T-helper 2 cell treated with Interferon-gamma antibody and Interleukin-4, amounts not matched to agents 100 ng/mL and 5 ng/mL, for 36 hours (primary cell): ENCODE results near the gene TNRC6B. TPM values are rescaled to one million over a fixed set of nuclear protein-coding genes. Genes with fewer than 3 reads are reported as not detected.
"Not testable (repeated sequence)": the region's sequence is repeated elsewhere in the genome, so short reads cannot be mapped to it uniquely, and the experiment has no call there.

Experiments used
- intact Hi-C: fragments of 100-400 bp; cut with micrococcal nuclease; formaldehyde crosslinking; loops from one replicate; pipeline ENCODE4 v1.15.1; 2023
- total RNA-seq: library from RNA; stranded (reverse); gene quantifications from 2 replicates; pipeline ENCODE4 v1.2.3, GENCODE V29; 2022

Gene TNRC6B
- 46.7 and 50.4 TPM in 2 replicates for total RNA-seq

DNA sequence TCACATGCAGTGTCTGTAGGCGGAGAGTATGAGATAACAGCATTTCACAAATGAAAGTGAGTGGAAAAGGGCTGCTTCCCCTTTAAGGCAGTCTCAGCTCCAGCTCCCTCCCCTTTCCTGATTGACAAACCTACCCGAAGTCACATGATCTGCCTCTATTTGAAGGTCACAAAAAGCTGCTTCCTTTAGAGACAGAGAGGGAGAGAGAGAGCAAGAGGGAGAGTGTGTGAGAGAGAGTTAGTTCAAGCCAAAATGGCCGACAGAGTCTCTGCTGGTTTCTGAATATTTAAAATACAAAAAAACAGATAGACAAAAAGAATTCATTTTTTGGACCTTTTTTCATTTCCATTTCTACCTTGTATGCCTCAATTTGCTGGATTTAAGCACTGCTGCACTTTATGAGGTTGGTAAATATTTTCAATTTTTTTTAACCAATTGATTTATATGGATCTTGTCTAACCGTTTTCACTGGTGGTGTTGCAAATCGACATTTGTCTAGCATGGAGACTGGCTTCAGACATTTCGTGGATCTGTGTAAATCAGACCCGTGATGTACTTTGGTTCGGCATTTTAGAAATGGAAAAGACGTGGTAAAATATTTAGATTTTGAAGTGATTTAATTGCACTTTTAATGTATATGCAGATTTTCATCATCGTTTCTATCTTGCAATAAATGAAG, at the start of gene TNRC6B:
Gene TNRC6B, plus strand, starts transcription at position 188 of the 679 bp plus-strand sequence. Its CDS starts 211 bp downstream, at position 399.
- intact Hi-C loops = loop anchor here (1.0 to 5.0 kb wide), 7 partner anchors 25 to 646 kb away; partner anchors contain the start of genes ADSL, GRAP2 and RPS19BP1

DNA sequence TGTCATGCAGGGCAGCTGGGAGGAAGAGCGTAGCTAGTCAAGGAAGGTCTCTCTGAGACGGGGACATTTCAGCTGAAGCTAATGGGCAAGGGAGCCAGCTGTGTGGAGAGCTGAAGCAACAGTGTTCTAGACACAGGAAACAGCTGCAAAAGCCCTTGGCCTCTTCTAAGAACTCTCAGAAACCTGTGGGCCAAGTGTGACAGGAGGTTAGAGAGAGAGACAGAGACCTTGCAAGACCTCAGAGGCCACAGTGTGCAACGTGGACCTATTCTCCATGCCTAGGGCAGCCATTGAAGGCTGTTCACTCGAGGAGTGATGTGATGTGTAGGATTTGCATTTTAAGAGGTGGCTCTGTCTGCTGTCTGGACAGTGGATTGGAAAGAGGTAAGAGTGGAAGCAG, 48.7 kb upstream of the TNRC6B start:
- intact Hi-C loops = no loop called here

DNA sequence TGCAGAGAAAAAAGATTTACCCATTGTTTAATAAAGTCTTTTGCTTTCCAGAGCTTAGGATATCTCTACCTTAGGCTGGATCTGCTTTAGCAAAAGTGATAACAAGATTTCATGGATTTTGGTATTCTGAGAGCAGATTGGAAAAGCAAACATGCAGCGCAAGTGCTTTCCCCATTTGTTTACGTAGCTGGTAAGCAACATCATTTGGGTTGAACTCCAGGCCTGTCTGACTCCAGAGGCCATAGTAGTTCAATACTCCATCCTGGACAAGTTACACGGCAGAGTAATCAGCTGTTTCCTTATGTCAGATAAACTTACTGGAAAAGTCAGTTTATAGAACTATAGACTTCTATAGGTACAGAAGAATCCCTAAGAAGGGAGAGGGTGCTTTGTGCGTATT, 40.6 kb upstream of the TNRC6B start:
- intact Hi-C loops = no loop called here

DNA sequence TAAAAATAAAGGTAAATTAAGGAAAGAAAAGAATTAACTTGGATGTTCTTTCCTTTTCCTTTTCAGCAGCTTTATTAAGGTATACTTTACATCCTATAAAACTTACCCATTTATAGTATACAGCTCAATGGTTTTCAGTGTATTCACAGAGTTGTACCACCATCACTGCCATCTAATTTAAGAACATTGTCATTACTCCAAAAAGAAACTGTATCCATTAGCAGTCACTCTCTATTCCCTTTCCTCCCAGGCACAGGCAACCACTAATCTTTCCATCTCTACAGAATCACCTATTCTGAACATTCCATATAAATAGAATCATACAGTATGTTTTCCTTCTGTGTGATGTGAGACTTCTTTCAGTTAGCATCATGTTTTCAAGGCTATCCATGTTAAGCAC, 38.9 kb upstream of the TNRC6B start:
- intact Hi-C loops = no loop called here

DNA sequence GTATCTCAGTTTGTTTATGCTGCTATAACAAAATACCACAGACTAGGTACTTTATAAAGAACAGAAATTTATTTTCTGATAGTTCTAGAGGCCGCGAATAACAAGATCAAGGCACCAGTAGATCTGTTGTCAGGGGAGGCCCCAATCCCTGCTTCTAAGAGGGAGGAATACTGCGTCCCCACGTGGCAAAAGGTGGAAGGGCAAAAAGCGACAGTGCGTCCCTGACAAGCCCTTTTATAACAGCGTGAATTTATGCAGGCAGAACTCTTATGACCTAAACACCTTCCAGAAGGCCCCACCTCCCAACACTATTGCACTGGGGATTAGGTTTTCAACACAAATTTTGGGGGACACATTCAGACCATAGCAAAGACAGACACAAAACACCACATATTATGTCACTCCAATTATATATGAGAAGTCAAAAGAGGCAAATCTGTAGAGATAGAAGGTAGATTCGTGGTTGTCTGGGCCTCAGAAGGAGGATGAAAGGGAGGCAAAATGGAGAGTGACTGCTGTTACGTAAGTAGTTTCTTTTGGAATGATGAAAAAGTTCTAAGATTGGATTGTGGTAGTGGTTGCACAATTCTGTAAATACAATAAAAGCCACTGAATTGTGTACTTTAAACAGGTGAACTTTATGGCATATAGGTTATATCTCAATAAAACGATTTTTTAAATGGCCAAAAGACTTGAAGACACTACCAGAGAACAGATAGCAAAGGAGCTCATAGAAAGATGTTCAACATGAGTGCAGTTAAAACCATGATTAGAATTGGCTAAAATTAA, 30.1 kb upstream of the TNRC6B start:
- intact Hi-C loops = no loop called here

GRCh38 chr22:40153192-40153591, 24.5 kb upstream of the TNRC6B start:
- intact Hi-C loops = no loop called here

GRCh38 chr22:40153705-40154104, 24.0 kb upstream of the TNRC6B start:
- intact Hi-C loops = no loop called here

GRCh38 chr22:40156001-40156516, 21.7 kb upstream of the TNRC6B start:
- intact Hi-C loops = no loop called here

DNA sequence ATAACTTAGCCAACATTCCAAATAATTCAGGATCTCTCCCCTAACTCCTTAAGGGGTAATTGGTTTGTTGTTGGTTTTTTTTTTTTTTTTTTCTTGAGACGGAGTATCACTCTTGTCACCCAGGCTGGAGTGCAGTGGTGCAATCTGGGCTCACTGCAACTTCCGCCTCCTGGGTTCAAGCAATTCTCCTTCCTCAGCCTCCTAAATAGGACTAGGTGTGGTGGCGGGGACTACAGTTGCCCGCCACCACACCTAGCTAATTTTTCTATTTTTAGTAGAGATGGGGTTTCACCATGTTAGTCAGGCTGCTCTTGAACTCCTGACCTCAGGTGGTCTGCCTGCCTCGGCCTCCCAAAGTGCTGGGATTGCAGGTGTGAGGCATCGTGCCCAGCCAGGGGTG, 21.0 kb upstream of the TNRC6B start:
- intact Hi-C loops = not testable (repeated sequence)

GRCh38 chr22:40157330-40157945, 20.3 kb upstream of the TNRC6B start:
- intact Hi-C loops = no loop called here

GRCh38 chr22:40161194-40161593, 16.5 kb upstream of the TNRC6B start:
- intact Hi-C loops = no loop called here

- intact Hi-C loops = not testable (repeated sequence)
These were observed 12.2 kb upstream of the TNRC6B start for GRCh38 chr22:40165537-40165936.

- intact Hi-C loops = loop anchor here (2.0 to 5.0 kb wide), 4 partner anchors 121 to 643 kb away; partner anchors contain the start of genes ADSL, GRAP2 and RPS19BP1
These were observed 2.0 kb upstream of the TNRC6B start for GRCh38 chr22:40175611-40176244.

DNA sequence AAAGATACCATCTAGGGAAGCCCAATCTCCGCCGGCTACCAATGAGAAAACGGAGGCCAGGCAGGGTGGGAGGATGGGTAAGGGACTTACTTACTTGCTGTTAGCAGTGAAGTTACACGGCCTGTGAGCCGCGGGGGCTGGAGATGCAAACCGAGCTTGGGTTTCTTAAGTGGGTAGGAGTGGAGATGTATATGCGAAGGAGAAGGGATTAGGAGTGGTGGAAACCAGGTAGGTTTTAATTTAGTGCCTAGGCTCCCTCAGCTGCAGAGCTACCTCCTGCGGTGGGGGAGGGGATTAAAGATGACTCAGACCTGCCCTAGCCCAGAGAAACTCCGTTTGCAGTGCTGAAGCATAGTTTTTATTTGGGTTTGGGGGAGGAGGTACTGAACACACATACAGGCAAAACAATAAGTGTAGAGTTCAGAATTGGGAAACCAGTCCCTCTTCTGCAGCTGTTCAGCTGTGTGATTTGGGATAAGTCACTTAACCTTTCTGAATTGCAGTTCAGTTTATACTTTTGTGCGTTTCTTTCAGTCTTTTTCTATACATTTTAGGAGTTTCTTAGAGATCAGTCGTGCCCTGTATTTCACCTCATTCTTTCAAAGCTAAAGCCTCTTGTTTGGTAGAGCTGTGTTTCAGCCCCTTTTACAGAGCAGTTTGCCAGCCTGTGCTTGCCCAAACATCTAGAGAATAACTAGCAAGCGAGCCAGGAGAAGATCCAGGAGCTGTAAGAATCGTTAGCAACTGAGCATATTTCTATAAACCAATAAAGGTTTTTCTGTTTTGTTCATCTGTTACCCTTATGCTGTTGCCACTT, 596 bp upstream of the TNRC6B start:
- intact Hi-C loops = loop anchor here (1.0 to 5.0 kb wide), 7 partner anchors 26 to 645 kb away; partner anchors contain the start of genes ADSL, GRAP2 and RPS19BP1

- intact Hi-C loops = loop anchor here (5.0 kb wide), 2 partner anchors 276 to 646 kb away; partner anchors contain the start of genes GRAP2 and RPS19BP1
These were observed 988 bp downstream of the TNRC6B start for GRCh38 chr22:40178417-40179409.

DNA sequence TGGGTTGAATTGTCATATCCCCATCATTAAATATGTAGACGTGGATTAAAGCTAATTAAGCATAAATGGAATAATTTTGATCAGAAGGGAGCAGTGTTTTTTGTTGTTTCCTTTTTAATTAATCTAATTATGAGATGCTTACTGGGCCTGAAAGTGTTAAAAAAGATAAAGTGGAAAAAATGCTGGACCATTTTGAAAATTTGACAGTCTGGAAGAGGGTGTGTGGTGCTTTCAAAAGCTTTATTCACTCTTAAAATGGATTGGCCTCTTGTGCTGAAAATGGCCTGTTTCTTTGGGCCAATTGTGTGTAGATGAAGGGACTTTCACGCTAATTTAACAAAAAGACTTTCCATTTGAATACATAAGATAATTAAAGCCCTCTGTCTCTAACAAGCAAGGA, 1.8 kb downstream of the TNRC6B start:
- intact Hi-C loops = loop anchor here (5.0 kb wide), 2 partner anchors 277 to 647 kb away; partner anchors contain the start of genes GRAP2 and RPS19BP1

- intact Hi-C loops = loop anchor here (5.0 kb wide), 1 partner anchor 67 kb away; no protein-coding TSS in a partner anchor
These were observed 2.7 kb downstream of the TNRC6B start for GRCh38 chr22:40180403-40180802.

- intact Hi-C loops = loop anchor here (5.0 kb wide), 1 partner anchor 66 kb away; no protein-coding TSS in a partner anchor
These were observed 3.6 kb downstream of the TNRC6B start for GRCh38 chr22:40181323-40181722.
